HG03558 (cell line): Measurements from ENCODE around the gene ACACA.
A peak's percentile ranks its signal among the peaks of the same experiment; 100 is the strongest.
"Not testable (repeated sequence)": the region's sequence is repeated elsewhere in the genome, so short reads cannot be mapped to it uniquely, and the experiment has no call there.

Experiments
- ATAC-seq: cut with Tn5 transposase; IDR thresholded peaks from one replicate; pipeline ENCODE4 v1.9.1; 2021; ENCODE audit warnings: moderate number of reproducible peaks; ENCODE audit not compliant: unreplicated experiment; ENCODE audit errors: extremely low read depth

The ACACA gene

GRCh38 chr17:37406635-37407461 is at the start of gene ACACA, which contains the start of gene TADA2A:
Gene ACACA (minus strand): TSS chr17:37406836. CDS start chr17:37406299, 537 bp downstream.
Gene TADA2A (plus strand): TSS chr17:37406886. CDS start chr17:37411366, 4,480 bp downstream.
- peak; percentile 74 for ATAC-seq

DNA sequence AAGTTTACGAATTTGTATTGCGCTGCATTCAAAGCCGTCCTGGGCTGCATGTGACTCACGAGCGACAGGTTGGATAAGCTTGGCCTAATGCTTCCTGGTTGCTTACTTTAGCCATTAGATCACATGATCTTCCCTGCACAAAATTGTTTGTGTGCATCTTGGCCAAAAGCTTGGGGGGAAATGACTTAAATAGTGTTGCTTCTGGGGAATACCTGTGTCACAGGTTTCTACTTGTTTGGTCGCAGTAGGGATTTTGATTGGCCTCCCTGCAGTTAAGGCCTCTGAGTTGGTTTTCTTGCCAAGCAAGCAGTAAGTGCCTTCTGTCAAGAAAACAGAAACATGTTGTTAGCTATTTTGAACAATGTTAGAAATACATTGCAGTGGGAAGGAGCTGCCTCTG is 43.5 kb upstream of the ACACA start:
- no peak for ATAC-seq

DNA sequence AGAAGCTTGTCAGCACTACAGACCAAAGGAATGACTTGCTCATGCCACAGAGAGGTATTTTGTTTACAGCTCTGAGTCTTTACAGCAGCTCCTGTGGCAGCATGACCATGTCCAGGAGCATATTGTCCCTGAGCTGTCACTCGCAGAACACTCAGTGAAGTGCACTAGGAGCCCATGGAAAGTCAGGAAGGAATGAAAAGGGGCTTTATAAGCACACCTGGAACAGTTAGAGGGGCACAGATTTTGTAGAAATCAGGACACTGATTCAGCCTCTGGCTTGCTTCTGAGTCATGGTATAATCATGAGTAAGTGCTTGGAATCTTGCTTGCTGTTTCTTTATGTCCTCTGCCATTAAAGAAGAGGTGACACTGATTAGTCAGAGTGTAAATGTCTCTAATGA is 41.0 kb upstream of the ACACA start:
- no peak for ATAC-seq

DNA sequence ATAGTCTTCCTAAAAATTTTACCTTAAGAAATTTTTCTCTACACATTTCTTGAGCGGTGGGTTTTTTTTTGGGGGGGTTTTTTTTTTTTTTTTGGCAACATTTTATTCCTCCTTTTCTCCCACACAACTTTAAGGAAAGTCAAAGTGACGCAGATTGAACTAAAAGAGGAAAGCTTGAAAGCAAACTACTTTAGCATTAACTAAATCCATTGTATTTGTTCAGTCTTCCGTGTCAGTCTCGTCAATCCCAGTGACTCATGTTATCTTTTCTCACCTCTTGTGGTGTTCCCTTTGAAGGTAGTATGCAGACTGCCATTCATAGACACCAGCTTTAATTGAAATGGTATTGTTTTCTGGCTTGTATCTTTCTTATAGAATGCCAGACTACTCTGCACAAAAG is 39.4 kb upstream of the ACACA start:
- no peak for ATAC-seq

- not testable (repeated sequence) for ATAC-seq
These were observed 34.9 kb upstream of the ACACA start for GRCh38 chr17:37441369-37442014.

GRCh38 chr17:37440424-37440823 is 33.8 kb upstream of the ACACA start:
- ATAC-seq = no peak

GRCh38 chr17:37438141-37438540 is 31.5 kb upstream of the ACACA start:
- no peak for ATAC-seq

GRCh38 chr17:37432671-37433070 is 26.0 kb upstream of the ACACA start:
- no peak for ATAC-seq

- ATAC-seq = no peak
These were observed 23.5 kb upstream of the ACACA start for GRCh38 chr17:37430051-37430627.

DNA sequence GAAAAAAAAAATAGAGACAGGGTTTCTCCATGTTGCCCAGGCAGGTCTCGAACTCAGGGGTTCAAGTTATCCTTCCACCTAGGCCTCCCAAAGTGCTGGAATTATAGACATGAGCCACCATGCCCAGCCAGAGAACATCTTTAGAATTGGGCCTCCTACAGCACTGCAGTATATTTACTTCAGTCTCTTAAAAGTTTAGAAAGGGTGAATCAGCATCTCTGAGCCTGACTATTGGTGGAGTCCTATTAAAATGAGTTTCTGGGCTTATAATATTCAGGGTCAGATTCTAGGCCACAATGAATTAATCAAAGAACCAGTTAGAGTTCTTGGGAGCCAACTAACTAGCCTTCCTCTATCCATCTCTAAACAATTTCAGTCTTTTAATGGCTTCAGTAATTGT is 22.8 kb upstream of the ACACA start:
- ATAC-seq = no peak

- ATAC-seq = no peak
These were observed 22.4 kb upstream of the ACACA start for GRCh38 chr17:37429039-37429438.

- ATAC-seq = no peak
These were observed 18.6 kb upstream of the ACACA start for GRCh38 chr17:37425268-37425667.

DNA sequence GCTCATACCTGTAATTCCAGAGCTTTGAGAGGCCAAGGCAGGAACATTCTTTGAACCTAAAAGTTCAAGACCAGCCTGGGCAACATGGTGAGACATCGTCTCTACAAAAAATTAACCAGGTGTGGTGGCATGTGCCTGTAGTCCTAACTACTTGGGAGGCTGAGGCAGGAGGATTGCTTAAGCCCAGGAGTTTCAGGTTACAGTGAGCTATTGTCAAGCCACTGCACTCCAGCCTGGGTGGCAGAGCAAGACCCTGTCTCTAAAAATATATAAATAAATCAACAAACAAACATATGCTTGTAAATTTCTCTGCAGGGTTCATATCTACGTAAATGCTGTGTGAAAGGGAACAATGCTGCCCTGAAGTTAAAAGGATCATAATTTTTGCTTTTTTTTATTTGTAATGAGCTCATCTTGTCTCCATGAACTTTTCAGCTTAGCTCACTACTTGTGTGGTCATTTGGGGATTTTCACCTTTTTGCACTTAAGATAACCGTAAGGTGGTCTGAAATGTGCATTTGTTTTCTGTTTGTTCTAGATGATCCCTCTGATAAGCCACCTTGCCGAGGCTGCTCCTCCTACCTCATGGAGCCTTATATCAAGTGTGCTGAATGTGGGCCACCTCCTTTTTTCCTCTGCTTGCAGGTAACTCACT is 16.5 kb upstream of the ACACA start:
- no peak for ATAC-seq

- ATAC-seq = no peak
These were observed 11.2 kb upstream of the ACACA start for GRCh38 chr17:37417852-37418251.

DNA sequence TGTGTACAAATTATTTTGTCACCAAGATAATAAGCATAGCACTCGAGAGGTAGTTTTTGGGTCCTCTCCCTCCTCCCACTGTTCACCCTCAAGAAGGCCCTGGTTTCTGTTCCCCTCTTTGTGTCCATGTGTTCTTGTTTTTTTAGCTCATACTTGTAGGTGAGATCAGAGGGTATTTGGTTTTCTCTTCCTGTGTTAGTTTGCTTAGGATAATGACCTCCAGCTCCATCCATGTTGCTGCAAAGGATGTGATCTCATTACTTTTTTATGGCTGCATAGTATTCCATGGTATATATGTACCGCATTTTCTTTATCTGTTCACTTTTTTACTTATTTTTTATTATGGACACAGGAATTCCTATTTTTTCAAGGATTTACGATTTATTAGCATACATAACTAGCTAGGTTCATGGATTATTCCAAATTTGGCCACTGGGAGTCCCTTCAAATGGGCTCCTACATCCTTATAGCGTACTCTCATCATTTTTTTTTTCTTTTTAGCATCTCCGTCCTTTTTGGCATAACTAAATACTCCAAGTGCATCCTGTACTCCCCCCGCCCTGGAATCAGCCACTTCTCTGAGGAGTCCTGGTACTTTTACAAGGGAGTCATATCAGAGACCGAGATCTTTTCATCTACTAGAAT is 7.4 kb upstream of the ACACA start:
- ATAC-seq = no peak

- ATAC-seq = no peak
These were observed 3.7 kb upstream of the ACACA start for GRCh38 chr17:37410357-37410756.

DNA sequence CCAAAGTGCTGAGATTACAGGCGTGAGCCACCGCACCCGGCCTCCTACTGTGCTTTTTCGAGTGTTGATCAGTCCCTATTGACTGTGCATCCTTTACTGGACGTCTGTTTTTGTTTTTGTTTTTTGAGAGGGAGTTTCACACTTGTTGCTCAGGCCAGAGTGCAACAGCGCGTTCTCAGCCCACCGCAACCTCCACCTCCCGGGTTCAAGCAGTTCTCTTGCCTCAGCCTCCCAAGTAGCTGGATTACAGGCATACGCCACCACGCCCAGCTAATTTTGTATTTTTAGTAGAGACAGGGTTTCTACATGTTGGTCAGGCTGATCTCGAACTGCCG is 1.5 kb upstream of the ACACA start:
- ATAC-seq = not testable (repeated sequence)

GRCh38 chr17:37405955-37406634 is 541 bp downstream of the ACACA start:
- ATAC-seq = peak; percentile 8

- not testable (repeated sequence) for ATAC-seq
These were observed 1.1 kb downstream of the ACACA start for GRCh38 chr17:37405522-37405921.

DNA sequence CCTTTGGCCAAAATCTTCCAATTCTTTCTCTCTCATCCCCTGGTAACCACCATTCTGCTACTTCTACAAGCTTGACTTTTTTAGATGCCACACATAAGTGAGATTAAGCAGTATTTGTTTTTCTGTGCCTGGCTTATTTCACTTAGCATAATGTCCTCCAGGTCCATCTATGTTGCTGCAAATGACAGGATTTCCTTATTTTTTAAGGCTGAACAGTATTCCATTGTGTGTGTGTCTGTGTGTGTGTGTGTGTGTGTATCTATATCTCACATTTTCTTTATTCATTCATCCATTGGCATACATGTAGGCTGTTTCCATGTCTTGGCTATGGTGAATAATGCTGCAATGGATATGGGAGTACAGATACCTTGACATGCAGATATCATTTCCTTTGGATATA is 6.1 kb downstream of the ACACA start:
- no peak for ATAC-seq
